Measurements from ENCODE around the gene CDHR5. TPM values are rescaled to one million over a fixed set of nuclear protein-coding genes. Genes with fewer than 3 reads are reported as not detected.

Gene CDHR5
- total and polyA plus RNA-seq, 9 of the 15 experiments (the other 6 are each of a cell fraction or from before 2014, with no cell fraction given) = 0.16 TPM; not detected in 8

DNA sequence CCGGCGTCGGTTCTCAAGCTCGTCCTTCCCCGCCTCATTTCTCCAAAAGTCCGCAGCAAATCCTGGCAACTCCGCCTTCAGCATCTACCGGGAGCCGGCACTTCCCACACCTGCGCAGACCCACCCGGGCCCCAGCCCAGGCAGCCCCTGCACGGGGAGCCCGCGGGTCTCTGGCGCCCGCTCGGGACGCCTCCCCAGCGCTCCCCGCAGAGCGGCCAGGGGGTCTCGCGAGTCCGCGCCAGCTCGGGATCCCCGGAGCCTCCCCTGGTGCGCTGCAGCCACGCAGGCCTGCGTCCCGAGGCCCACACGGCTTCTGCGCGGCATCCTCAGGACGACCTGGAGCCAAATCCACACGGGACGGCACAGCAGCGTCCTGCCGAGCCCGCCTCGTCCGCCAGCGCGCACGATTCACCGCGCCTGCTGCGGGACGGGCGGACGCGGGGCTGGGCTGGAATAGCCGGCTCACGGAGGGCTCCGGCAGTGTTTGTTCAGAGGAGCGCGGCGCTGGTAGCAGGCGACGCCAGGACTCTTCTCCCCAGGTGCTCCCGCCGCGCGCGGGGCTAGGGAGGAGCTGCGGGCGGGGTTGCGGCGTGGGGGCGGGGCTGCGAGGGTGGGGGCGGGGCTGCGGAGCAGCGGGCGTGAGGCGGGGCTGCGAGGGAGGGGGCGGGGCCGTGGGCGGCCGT is 49.3 kb downstream of the CDHR5 start (continued):
- TF ChIP-seq GATAD2A (IDR thresholded peaks at IDR 0.05) (peak; percentile 15; the same call in 1 of the 2 replicates), CHD2 (IDR thresholded peaks at IDR 0.05; ENCODE audit: low read depth, low read length) (peak; percentile 66), JUND (IDR thresholded peaks at IDR 0.05; ENCODE audit: borderline replicate concordance, low read depth, low read length) (no peak), JUND (tag; IDR thresholded peaks at IDR 0.05; ENCODE audit: borderline replicate concordance, low read depth, low read length) (no peak), CHD4 (IDR thresholded peaks at IDR 0.05; ENCODE audit: insufficient read depth, insufficient replicate concordance, low read depth, low read length, poor library complexity, severe bottlenecking) (no peak), L3MBTL2 (IDR thresholded peaks at IDR 0.05) (peak; percentile 82), HLTF (IDR thresholded peaks at IDR 0.05) (no peak), TCFL5 (CRISPR knock-in tag; conservative IDR thresholded peaks at IDR 0.05) (no peak), ZNF184 (CRISPR knock-in tag; IDR thresholded peaks at IDR 0.05) (no peak), NFIC (IDR thresholded peaks at IDR 0.05) (no peak), MEF2D (tag; conservative IDR thresholded peaks at IDR 0.05; ENCODE audit: low read depth) (no peak), ZNF696 (CRISPR knock-in tag; conservative IDR thresholded peaks at IDR 0.05) (no peak), ZBTB17 (CRISPR knock-in tag; IDR thresholded peaks at IDR 0.05) (no peak), ZNF324 (CRISPR knock-in tag; IDR thresholded peaks at IDR 0.05) (no peak), MTA3 (IDR thresholded peaks at IDR 0.05; ENCODE audit: borderline replicate concordance) (0 out of 2 replicates have a peak, but pooled peaks have one; percentile 26), CXXC5 (CRISPR knock-in tag; IDR thresholded peaks at IDR 0.05) (peak; percentile 71), NCOA6 (IDR thresholded peaks at IDR 0.05) (no peak), ZC3H11A (IDR thresholded peaks at IDR 0.05; ENCODE audit: low read depth, low read length) (no peak), EHMT2 (IDR thresholded peaks at IDR 0.05) (no peak), NONO (IDR thresholded peaks at IDR 0.05; ENCODE audit: low read depth in 2 of 2, low read length in 1 of 2) (peak in 1 of 2 experiments; percentile 47; a peak in 1 of 4 replicates), CTBP1 (IDR thresholded peaks at IDR 0.05; ENCODE audit: borderline replicate concordance) (peak; percentile 77)
- TF ChIP-seq, protein P1, sequence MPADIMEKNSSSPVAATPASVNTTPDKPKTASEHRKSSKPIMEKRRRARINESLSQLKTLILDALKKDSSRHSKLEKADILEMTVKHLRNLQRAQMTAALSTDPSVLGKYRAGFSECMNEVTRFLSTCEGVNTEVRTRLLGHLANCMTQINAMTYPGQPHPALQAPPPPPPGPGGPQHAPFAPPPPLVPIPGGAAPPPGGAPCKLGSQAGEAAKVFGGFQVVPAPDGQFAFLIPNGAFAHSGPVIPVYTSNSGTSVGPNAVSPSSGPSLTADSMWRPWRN (IDR thresholded peaks at IDR 0.05; ENCODE audit: low read depth) = no peak
- TF ChIP-seq, protein P2, sequence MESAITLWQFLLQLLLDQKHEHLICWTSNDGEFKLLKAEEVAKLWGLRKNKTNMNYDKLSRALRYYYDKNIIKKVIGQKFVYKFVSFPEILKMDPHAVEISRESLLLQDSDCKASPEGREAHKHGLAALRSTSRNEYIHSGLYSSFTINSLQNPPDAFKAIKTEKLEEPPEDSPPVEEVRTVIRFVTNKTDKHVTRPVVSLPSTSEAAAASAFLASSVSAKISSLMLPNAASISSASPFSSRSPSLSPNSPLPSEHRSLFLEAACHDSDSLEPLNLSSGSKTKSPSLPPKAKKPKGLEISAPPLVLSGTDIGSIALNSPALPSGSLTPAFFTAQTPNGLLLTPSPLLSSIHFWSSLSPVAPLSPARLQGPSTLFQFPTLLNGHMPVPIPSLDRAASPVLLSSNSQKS (CRISPR knock-in tag; IDR thresholded peaks at IDR 0.05) = no peak
- TF ChIP-seq, protein P3, sequence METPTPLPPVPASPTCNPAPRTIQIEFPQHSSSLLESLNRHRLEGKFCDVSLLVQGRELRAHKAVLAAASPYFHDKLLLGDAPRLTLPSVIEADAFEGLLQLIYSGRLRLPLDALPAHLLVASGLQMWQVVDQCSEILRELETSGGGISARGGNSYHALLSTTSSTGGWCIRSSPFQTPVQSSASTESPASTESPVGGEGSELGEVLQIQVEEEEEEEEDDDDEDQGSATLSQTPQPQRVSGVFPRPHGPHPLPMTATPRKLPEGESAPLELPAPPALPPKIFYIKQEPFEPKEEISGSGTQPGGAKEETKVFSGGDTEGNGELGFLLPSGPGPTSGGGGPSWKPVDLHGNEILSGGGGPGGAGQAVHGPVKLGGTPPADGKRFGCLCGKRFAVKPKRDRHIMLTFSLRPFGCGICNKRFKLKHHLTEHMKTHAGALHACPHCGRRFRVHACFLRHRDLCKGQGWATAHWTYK (CRISPR knock-in tag; IDR thresholded peaks at IDR 0.05) = peak; percentile 67; the same call in 1 of the 2 replicates
- TF ChIP-seq, protein P4, sequence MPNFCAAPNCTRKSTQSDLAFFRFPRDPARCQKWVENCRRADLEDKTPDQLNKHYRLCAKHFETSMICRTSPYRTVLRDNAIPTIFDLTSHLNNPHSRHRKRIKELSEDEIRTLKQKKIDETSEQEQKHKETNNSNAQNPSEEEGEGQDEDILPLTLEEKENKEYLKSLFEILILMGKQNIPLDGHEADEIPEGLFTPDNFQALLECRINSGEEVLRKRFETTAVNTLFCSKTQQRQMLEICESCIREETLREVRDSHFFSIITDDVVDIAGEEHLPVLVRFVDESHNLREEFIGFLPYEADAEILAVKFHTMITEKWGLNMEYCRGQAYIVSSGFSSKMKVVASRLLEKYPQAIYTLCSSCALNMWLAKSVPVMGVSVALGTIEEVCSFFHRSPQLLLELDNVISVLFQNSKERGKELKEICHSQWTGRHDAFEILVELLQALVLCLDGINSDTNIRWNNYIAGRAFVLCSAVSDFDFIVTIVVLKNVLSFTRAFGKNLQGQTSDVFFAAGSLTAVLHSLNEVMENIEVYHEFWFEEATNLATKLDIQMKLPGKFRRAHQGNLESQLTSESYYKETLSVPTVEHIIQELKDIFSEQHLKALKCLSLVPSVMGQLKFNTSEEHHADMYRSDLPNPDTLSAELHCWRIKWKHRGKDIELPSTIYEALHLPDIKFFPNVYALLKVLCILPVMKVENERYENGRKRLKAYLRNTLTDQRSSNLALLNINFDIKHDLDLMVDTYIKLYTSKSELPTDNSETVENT (CRISPR knock-in tag; IDR thresholded peaks at IDR 0.05) = peak; percentile 15; the same call in 1 of the 2 replicates
